Amniotic epithelial cell (primary cell): Measurements from ENCODE around the gene PHF24.
A peak's percentile ranks its signal among the peaks of the same experiment; 100 is the strongest.
"Not testable (repeated sequence)": the region's sequence is repeated elsewhere in the genome, so short reads cannot be mapped to it uniquely, and the experiment has no call there.

Experiments
- DNase-seq: peaks from one replicate; pipeline ENCODE4 v3.0.0-alpha.2; 2010; ENCODE audit warnings: low read depth

PHF24 gene

GRCh38 chr9:34957492-34958410, at the start of gene PHF24:
TSS of gene PHF24 (plus strand) at chr9:34958285. CDS start at chr9:34971299, 13,014 bp downstream.
- no peak for DNase-seq

GRCh38 chr9:34927061-34927460, 31.0 kb upstream of the PHF24 start:
- no peak for DNase-seq

- no peak for DNase-seq
These were observed 29.2 kb upstream of the PHF24 start for GRCh38 chr9:34928921-34929320.

- DNase-seq: peak; percentile 14
These were observed 28.5 kb upstream of the PHF24 start for GRCh38 chr9:34929506-34930102.

GRCh38 chr9:34939989-34940388, 18.1 kb upstream of the PHF24 start:
- peak; percentile 9 for DNase-seq

GRCh38 chr9:34948451-34948850, 9.6 kb upstream of the PHF24 start:
- DNase-seq: no peak

GRCh38 chr9:34954225-34954624, 3.9 kb upstream of the PHF24 start:
- no peak for DNase-seq

- DNase-seq: not testable (repeated sequence)
These were observed 2.0 kb upstream of the PHF24 start for GRCh38 chr9:34956066-34956465.

- no peak for DNase-seq
These were observed 1.4 kb upstream of the PHF24 start for GRCh38 chr9:34956648-34957047.

GRCh38 chr9:34958411-34958982, 412 bp downstream of the PHF24 start:
- DNase-seq: no peak

GRCh38 chr9:34959461-34959860, 1.4 kb downstream of the PHF24 start:
- no peak for DNase-seq

- DNase-seq: peak; percentile 82
These were observed 3.7 kb downstream of the PHF24 start for GRCh38 chr9:34961574-34962490.

- no peak for DNase-seq
These were observed 4.5 kb downstream of the PHF24 start for GRCh38 chr9:34962546-34962945.

GRCh38 chr9:34963552-34963951, 5.5 kb downstream of the PHF24 start:
- DNase-seq: no peak

GRCh38 chr9:34964458-34964857, 6.4 kb downstream of the PHF24 start:
- DNase-seq: no peak

GRCh38 chr9:34971146-34971811, 13.2 kb downstream of the PHF24 start:
- no peak for DNase-seq

GRCh38 chr9:34974664-34975063, 16.6 kb downstream of the PHF24 start:
- DNase-seq: no peak

- no peak for DNase-seq
These were observed 18.4 kb downstream of the PHF24 start for GRCh38 chr9:34976441-34976840.

- no peak for DNase-seq
These were observed 18.9 kb downstream of the PHF24 start for GRCh38 chr9:34976992-34977391.

- DNase-seq: no peak
These were observed 22.2 kb downstream of the PHF24 start for GRCh38 chr9:34980181-34980761.

- no peak for DNase-seq
These were observed 24.3 kb downstream of the PHF24 start for GRCh38 chr9:34982361-34982760.
